PC-3 (cell line): ENCODE results near the gene LFNG. TPM values are rescaled to one million over a fixed set of nuclear protein-coding genes. Genes with fewer than 3 reads are reported as not detected.

Source experiments
- ATAC-seq: fragments of 200-7000 bp; cut with Tn5 transposase; 2 replicates; pipeline ENCODE4 v1.9.1; 2020; ENCODE audit warnings: mild to moderate bottlenecking, moderate library complexity
- BruUV-seq: library from RNA; stranded (reverse); fragments of 400-500 nt; replicated peaks from 2 replicates; lab custom pipeline; 2021; lab: Mats Ljungman, UMichigan
- CTCF ChIA-PET: fragments of 300-600 bp; sonication (Branson Sonifier 250); formaldehyde crosslinking; loops from one replicate; lab custom pipeline; 2022; ENCODE audit warnings: antibody characterized with exemption; lab: Charles Lee
- POLR2A ChIA-PET: fragments of 300-600 bp; sonication (Branson Sonifier 250); formaldehyde crosslinking; loops from one replicate; lab custom pipeline; 2022; ENCODE audit warnings: antibody characterized with exemption; ENCODE audit not compliant: unreplicated experiment; lab: Charles Lee
- DNase-seq: peaks from one replicate; pipeline ENCODE4 v3.0.0-alpha.2; 2015
- H2AFZ ChIP-seq: fragments of 300-600 bp; sonication (generic); 2 replicates; pipeline ENCODE4 v1.6.0; 2016; ENCODE audit warnings: antibody characterized with exemption, low read length
- H3F3A ChIP-seq: fragments of 300-600 bp; sonication (generic); one replicate; pipeline ENCODE4 v1.6.0; 2017; ENCODE audit warnings: antibody characterized with exemption, low read length, control low read depth, mild to moderate bottlenecking; ENCODE audit not compliant: unreplicated experiment
- H3K27ac ChIP-seq: fragments of 300-600 bp; sonication (generic); 2 replicates; pipeline ENCODE4 v1.5.1; 2016; ENCODE audit warnings: mild to moderate bottlenecking, low read length
- H3K27me3 ChIP-seq: fragments of 300-600 bp; sonication (generic); 2 replicates; pipeline ENCODE4 v1.6.1; 2016; ENCODE audit warnings: low read length, mixed read lengths
- H3K36me3 ChIP-seq: fragments of 300-600 bp; sonication (generic); 2 replicates; pipeline ENCODE4 v1.6.1; 2016; ENCODE audit warnings: low read depth, mixed run types, low read length, mixed read lengths
- H3K4me1 ChIP-seq: fragments of 300-600 bp; sonication (generic); 2 replicates; pipeline ENCODE4 v1.5.1; 2016; ENCODE audit warnings: low read length; ENCODE audit not compliant: insufficient read depth
- H3K4me2 ChIP-seq: fragments of 300-600 bp; sonication (generic); 2 replicates; pipeline ENCODE4 v1.6.0; 2016; ENCODE audit warnings: low read length
- H3K4me3 ChIP-seq: fragments of 300-600 bp; sonication (generic); 2 replicates; pipeline ENCODE4 v1.5.1; 2016; ENCODE audit warnings: mild to moderate bottlenecking, low read length, mixed read lengths
- H3K79me2 ChIP-seq: fragments of 300-600 bp; sonication (generic); 2 replicates; pipeline ENCODE4 v1.6.1; 2017; ENCODE audit warnings: low read length, mixed read lengths
- H3K9ac ChIP-seq: fragments of 300-600 bp; sonication (generic); 2 replicates; pipeline ENCODE4 v1.6.0; 2016; ENCODE audit warnings: mild to moderate bottlenecking, low read length
- H3K9me2 ChIP-seq: fragments of 300-600 bp; sonication (generic); replicated peaks from 2 replicates; pipeline ENCODE4 v1.6.1; 2016; ENCODE audit warnings: mixed run types, low read length, mixed read lengths
- H3K9me3 ChIP-seq: fragments of 300-600 bp; sonication (generic); 2 replicates; pipeline ENCODE4 v1.6.1; 2016; ENCODE audit warnings: low read length, mixed read lengths
- H4K20me1 ChIP-seq: fragments of 300-600 bp; sonication (generic); 2 replicates; pipeline ENCODE4 v1.6.1; 2016; ENCODE audit warnings: low read length, mixed read lengths
- EZH2 ChIP-seq: fragments of 300-600 bp; sonication (generic); IDR thresholded peaks from one replicate; pipeline ENCODE4 v1.6.1; 2017; ENCODE audit warnings: antibody characterized with exemption, mild to moderate bottlenecking, low read length; ENCODE audit not compliant: unreplicated experiment
- EZH2phosphoT487 ChIP-seq: fragments of 300-600 bp; sonication (generic); IDR thresholded peaks from 2 replicates; pipeline ENCODE4 v1.6.1; 2018; ENCODE audit warnings: mild to moderate bottlenecking, antibody characterized with exemption, low read length, borderline replicate concordance
- intact Hi-C: fragments of 100-400 bp; cut with micrococcal nuclease; formaldehyde crosslinking; loops from 2 replicates; pipeline ENCODE4 v1.9.0; 2023
- total RNA-seq: library from RNA; depleted of rRNA; stranded (reverse); fragments of >200 nt; gene quantifications from 2 replicates; pipeline ENCODE4 v1.2.3, GENCODE V29; 2014
- TF ChIP-seq, protein P1 (sequence below): fragments of 300-600 bp; sonication (generic); conservative IDR thresholded peaks from 2 replicates; pipeline ENCODE4 v1.5.1; 2017; ENCODE audit warnings: antibody characterized with exemption, low read depth, mild to moderate bottlenecking, low read length

LFNG gene
- total RNA-seq, 1 experiment from 2014 or later, result 7.7 TPM

DNA sequence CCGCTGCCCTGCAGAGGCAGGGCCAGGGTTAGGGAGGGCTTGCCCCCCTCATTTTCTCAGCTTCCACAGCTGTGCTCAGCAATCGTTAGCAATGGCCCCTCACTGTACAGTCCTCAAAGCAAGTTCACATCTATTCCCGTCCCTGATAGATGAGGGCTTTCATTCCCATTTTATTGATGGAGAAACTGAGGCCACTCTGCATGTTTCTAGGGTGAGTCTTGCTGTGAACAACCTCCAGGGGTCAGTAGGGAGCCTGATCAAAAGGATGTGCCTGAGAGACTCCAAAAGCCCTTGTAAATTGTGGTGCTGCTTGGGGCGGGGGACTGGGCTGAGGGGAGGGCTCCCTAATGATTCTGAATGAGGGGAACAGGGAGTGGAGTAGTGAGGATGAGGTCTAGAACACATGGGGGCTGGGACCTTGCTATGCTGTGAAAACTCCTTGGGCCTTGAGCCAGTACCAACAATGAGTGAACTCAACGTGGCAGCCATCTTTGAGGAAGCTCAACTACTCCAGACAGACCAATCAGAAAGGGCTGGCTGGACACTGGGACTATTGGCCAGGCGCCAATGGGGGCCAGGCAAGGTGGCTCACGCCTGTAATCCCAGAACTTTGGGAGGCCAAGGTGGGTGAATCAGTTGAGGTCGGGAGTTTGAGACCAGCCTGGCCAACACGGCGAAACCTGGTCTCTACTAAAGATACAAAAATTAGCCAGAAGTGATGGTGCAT, 36.7 kb upstream of the LFNG start:
- CTCF ChIA-PET, result no interaction called here

DNA sequence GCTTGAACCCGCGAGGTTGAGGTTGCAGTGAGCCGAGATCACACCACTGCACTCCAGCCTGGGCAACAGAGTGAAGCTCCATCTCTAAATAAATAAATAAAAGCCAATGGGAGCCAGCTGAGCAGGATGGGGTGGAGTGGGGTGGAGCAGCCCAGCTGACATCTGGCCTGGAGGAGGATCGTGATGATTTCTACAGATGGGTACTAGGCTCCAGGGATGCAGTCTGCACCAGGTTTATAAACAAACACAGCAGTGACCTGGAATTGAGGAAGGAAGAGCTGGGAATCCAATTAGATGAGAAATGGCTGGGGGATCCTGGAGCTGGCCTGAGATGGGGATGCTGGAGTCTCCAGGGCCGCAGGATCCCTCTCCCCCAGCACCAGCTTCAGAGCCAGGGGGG, 36.1 kb upstream of the LFNG start:
- Histone ChIP-seq H2AFZ (no peak overlapping the region), H3K27ac (no peak overlapping the region), H3K4me1 (peaks cover 3% of the 10 kb centered on the region; the same call in 1 of the 2 replicates), H3K36me3 (no peaks in the 10 kb centered on the region), H3K4me2 (no peak overlapping the region), H3K9me2 (no peaks in the 10 kb centered on the region), H3K27me3 (no peaks in the 10 kb centered on the region), H3K9me3 (no peaks in the 10 kb centered on the region), H3F3A (no peaks in the 10 kb centered on the region), H3K4me3 (no peak overlapping the region), H3K9ac (no peak overlapping the region), H4K20me1 (no peaks in the 10 kb centered on the region), H3K79me2 (no peaks in the 10 kb centered on the region)
- ATAC-seq (no peak), DNase-seq (no peak)
- ChIA-PET POLR2A (no interaction called here), CTCF (interaction anchor here (0.6 kb wide), 1 partner anchor 60 kb away, joined by 4 read pairs; no protein-coding TSS in a partner anchor)
- BruUV-seq, result no TSS peak
- intact Hi-C loops, result no loop called here
- TF ChIP-seq EZH2, result no peak
- TF ChIP-seq, protein P1, sequence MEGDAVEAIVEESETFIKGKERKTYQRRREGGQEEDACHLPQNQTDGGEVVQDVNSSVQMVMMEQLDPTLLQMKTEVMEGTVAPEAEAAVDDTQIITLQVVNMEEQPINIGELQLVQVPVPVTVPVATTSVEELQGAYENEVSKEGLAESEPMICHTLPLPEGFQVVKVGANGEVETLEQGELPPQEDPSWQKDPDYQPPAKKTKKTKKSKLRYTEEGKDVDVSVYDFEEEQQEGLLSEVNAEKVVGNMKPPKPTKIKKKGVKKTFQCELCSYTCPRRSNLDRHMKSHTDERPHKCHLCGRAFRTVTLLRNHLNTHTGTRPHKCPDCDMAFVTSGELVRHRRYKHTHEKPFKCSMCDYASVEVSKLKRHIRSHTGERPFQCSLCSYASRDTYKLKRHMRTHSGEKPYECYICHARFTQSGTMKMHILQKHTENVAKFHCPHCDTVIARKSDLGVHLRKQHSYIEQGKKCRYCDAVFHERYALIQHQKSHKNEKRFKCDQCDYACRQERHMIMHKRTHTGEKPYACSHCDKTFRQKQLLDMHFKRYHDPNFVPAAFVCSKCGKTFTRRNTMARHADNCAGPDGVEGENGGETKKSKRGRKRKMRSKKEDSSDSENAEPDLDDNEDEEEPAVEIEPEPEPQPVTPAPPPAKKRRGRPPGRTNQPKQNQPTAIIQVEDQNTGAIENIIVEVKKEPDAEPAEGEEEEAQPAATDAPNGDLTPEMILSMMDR, result no peak
- no peak for TF ChIP-seq EZH2phosphoT487

More for the DNA sequence above, 36.7 kb upstream of the LFNG start:
- ATAC-seq (no peak), DNase-seq (no peak)
- Histone ChIP-seq H3F3A (no peaks in the 10 kb centered on the region), H3K4me2 (no peak overlapping the region), H3K27me3 (no peaks in the 10 kb centered on the region), H3K4me1 (peaks cover 9% of the 10 kb centered on the region; the same call in 1 of the 2 replicates), H3K36me3 (no peaks in the 10 kb centered on the region), H3K9ac (no peak overlapping the region), H2AFZ (no peak overlapping the region), H4K20me1 (no peaks in the 10 kb centered on the region), H3K4me3 (no peak overlapping the region), H3K27ac (no peak overlapping the region), H3K9me2 (no peaks in the 10 kb centered on the region), H3K9me3 (no peaks in the 10 kb centered on the region), H3K79me2 (no peaks in the 10 kb centered on the region)
- POLR2A ChIA-PET, result no interaction called here
- intact Hi-C loops, result no loop called here
- TF ChIP-seq EZH2phosphoT487, result no peak
- TF ChIP-seq, protein P1, result 0 out of 2 replicates have a peak, but pooled peaks have one; percentile 28
- BruUV-seq, result no TSS peak

DNA sequence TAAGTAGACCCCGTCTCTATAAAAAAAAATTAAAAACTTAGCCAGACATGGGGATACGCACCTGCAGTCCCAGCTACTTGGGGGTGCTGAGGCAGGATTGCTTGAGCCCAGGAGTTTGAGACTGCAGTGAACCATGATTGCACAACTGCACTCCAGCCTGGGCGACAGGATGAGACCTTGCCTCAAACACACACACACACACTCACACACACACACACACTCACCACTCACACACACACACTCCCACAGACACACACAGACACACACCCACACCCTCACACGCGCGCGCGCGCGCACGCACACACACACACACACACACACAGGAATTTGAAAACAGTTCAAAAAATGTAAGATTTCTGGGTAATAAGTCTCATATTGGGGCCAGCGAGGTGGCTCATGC, 34.7 kb upstream of the LFNG start:
- H4K20me1 ChIP-seq, result no peaks in the 10 kb centered on the region
- H3K36me3 ChIP-seq, result no peaks in the 10 kb centered on the region
- no peak overlapping the region for H3K27ac ChIP-seq
- H3F3A ChIP-seq, result no peaks in the 10 kb centered on the region
- no peak for TF ChIP-seq EZH2phosphoT487
- TF ChIP-seq EZH2, result no peak
- TF ChIP-seq, protein P1, result no peak
- H3K4me3 ChIP-seq, result no peak overlapping the region
- no peaks in the 10 kb centered on the region for H3K79me2 ChIP-seq
- H3K9me2 ChIP-seq, result no peaks in the 10 kb centered on the region
- no peaks in the 10 kb centered on the region for H3K27me3 ChIP-seq
- ATAC-seq (no peak), DNase-seq (no peak)
- no peaks in the 10 kb centered on the region for H3K9me3 ChIP-seq
- H2AFZ ChIP-seq, result no peak overlapping the region
- intact Hi-C loops, result no loop called here
- ChIA-PET CTCF (no interaction called here), POLR2A (no interaction called here)
- BruUV-seq, result no TSS peak
- H3K4me2 ChIP-seq, result no peak overlapping the region
- no peaks in the 10 kb centered on the region for H3K4me1 ChIP-seq
- H3K9ac ChIP-seq, result no peak overlapping the region
